ENCODE data around the gene MEF2C. TPM values are rescaled to one million over a fixed set of nuclear protein-coding genes. Genes with fewer than 3 reads are reported as not detected.

MEF2C gene
- total RNA-seq, 1 experiment from 2014 or later = 9.9 TPM

- in situ Hi-C loops (cut with HindIII; ENCODE audit: low pct_unique_long_range_greater_than_20kb, low sequenced_read_pairs) (no loop called here), intact Hi-C loops (cut with micrococcal nuclease; ENCODE audit: unreplicated experiment) (loop anchor here (5.0 kb wide), 1 partner anchor 57 kb away; the partner anchor contains the start of gene MEF2C)
- Histone ChIP-seq H3K27ac (ENCODE audit: low read length) (peak overlapping the region; percentile 91), H3K4me1 (ENCODE audit: control insufficient read depth, insufficient read depth, low read length) (peaks cover 32% of the 10 kb centered on the region), H3K4me3 (ENCODE audit: low read depth in 2 of 2, low read length in 2 of 2) (no peak overlapping the region), H3K9me3 (ENCODE audit: control insufficient read depth, insufficient read depth, low read depth, low read length) (no peaks in the 10 kb centered on the region), H3K36me3 (ENCODE audit: control insufficient read depth, insufficient read depth, low read length) (no peaks in the 10 kb centered on the region; the same call in 1 of the 2 replicates), H3K27me3 (ENCODE audit: control insufficient read depth, insufficient read depth, low read length) (no peaks in the 10 kb centered on the region)
- DNase-seq (ENCODE audit: low read depth, low spot score) (no peak), ATAC-seq (peak; percentile 62; the same call in 1 of the 2 replicates)
- POLR2A ChIA-PET = no interaction called here
- TF ChIP-seq CTCF (IDR thresholded peaks at IDR 0.05) (no peak), SIN3A (IDR thresholded peaks at IDR 0.05; ENCODE audit: borderline replicate concordance, insufficient read depth, low read depth, low read length) (no peak), TCF7L2 (IDR thresholded peaks at IDR 0.05; ENCODE audit: low read depth, low read length) (no peak), POLR2AphosphoS5 (IDR thresholded peaks at IDR 0.05; ENCODE audit: low read depth, low read length) (no peak), REST (IDR thresholded peaks at IDR 0.05; ENCODE audit: insufficient read depth in 1 of 2, low read depth in 2 of 2, low read length in 1 of 2) (no peak)
- CTCF ChIA-PET = interaction anchor here (0.6 kb wide), 1 partner anchor 95 kb away, joined by 4 read pairs; no protein-coding TSS in a partner anchor
- no TSS peak for BruUV-seq (replicated peaks)
Measured at GRCh38 chr5:88824892-88825583, 57.9 kb downstream of the MEF2C start.

GRCh38 chr5:88824141-88824540 is 58.8 kb downstream of the MEF2C start:
- H3K27ac ChIP-seq (ENCODE audit: low read length) = peak overlapping the region; percentile 91; the same call in 1 of the 2 replicates
- in situ Hi-C loops (cut with HindIII; ENCODE audit: low pct_unique_long_range_greater_than_20kb, low sequenced_read_pairs) = no loop called here
- peaks cover 32% of the 10 kb centered on the region for H3K4me1 ChIP-seq (ENCODE audit: control insufficient read depth, insufficient read depth, low read length)
- no peak for DNase-seq (ENCODE audit: low read depth, low spot score)
- ChIA-PET POLR2A (no interaction called here), CTCF (no interaction called here)
- no peak for TF ChIP-seq CTCF (IDR thresholded peaks at IDR 0.05)
- TF ChIP-seq REST (IDR thresholded peaks at IDR 0.05; ENCODE audit: insufficient read depth in 1 of 2, low read depth in 2 of 2, low read length in 1 of 2) = no peak
- no peak for TF ChIP-seq TCF7L2 (IDR thresholded peaks at IDR 0.05; ENCODE audit: low read depth, low read length)
- TF ChIP-seq SIN3A (IDR thresholded peaks at IDR 0.05; ENCODE audit: borderline replicate concordance, insufficient read depth, low read depth, low read length) = no peak
- no peak for TF ChIP-seq POLR2AphosphoS5 (IDR thresholded peaks at IDR 0.05; ENCODE audit: low read depth, low read length)
- no peak for ATAC-seq
- intact Hi-C loops (cut with micrococcal nuclease; ENCODE audit: unreplicated experiment) = no loop called here
- no peaks in the 10 kb centered on the region for H3K9me3 ChIP-seq (ENCODE audit: control insufficient read depth, insufficient read depth, low read depth, low read length)
- BruUV-seq (replicated peaks) = no TSS peak
- no peak overlapping the region for H3K4me3 ChIP-seq (ENCODE audit: low read depth in 2 of 2, low read length in 2 of 2)
- H3K36me3 ChIP-seq (ENCODE audit: control insufficient read depth, insufficient read depth, low read length) = no peaks in the 10 kb centered on the region; the same call in 1 of the 2 replicates
- no peaks in the 10 kb centered on the region for H3K27me3 ChIP-seq (ENCODE audit: control insufficient read depth, insufficient read depth, low read length)
